SU-DHL-6 (cell line): ENCODE results near the gene MTA3.

ENCODE experiments used
- EZH2phosphoT487 ChIP-seq: fragments of 200-600 bp; sonication (generic), shearing (Covaris generic); conservative IDR thresholded peaks from 2 replicates; pipeline ENCODE4 v1.6.1; 2018; ENCODE audit warnings: mild to moderate bottlenecking, antibody characterized with exemption, low read length, moderate library complexity, mixed read lengths
- TF ChIP-seq, protein P1 (sequence below): fragments of 200-600 bp; sonication (generic); IDR thresholded peaks from one replicate; pipeline ENCODE4 v1.5.1; 2017; ENCODE audit warnings: antibody characterized with exemption, mild to moderate bottlenecking, low read length, moderate library complexity; ENCODE audit not compliant: insufficient read depth, poor library complexity, severe bottlenecking

DNA sequence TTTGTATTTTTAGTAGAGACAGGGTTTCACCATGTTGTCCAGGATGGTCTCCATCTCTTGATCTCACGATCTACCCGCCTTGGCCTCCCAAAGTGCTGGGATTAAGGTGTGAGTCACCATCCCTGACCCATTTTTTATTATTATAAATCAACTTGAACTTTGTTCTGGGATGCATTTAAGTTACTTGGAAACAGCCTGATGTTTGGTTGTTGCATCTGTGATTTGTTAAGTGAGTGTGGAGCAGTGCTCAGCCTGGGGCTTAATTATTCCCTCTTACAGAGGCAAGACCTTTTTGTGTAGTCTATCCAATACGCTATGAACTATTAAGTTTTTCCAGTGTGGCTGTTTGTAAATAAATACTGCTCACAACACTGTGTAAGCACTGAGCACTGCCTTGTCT lies 32.6 kb downstream of the MTA3 start:
- TF ChIP-seq, protein P1, sequence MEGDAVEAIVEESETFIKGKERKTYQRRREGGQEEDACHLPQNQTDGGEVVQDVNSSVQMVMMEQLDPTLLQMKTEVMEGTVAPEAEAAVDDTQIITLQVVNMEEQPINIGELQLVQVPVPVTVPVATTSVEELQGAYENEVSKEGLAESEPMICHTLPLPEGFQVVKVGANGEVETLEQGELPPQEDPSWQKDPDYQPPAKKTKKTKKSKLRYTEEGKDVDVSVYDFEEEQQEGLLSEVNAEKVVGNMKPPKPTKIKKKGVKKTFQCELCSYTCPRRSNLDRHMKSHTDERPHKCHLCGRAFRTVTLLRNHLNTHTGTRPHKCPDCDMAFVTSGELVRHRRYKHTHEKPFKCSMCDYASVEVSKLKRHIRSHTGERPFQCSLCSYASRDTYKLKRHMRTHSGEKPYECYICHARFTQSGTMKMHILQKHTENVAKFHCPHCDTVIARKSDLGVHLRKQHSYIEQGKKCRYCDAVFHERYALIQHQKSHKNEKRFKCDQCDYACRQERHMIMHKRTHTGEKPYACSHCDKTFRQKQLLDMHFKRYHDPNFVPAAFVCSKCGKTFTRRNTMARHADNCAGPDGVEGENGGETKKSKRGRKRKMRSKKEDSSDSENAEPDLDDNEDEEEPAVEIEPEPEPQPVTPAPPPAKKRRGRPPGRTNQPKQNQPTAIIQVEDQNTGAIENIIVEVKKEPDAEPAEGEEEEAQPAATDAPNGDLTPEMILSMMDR, result no peak
- TF ChIP-seq EZH2phosphoT487, result no peak
